K562 (cell line): ENCODE data around the gene HSF5.
A peak's percentile ranks its signal among the peaks of the same experiment; 100 is the strongest.

Experiments
- EP300 ChIP-seq: IDR thresholded peaks from 2 replicates; pipeline ENCODE4 v1.6.1; 2012; ENCODE audit warnings: low read length, improper control_type of control experiment
- ESRRA ChIP-seq: fragments of 450-650 bp; IDR thresholded peaks from 2 replicates; pipeline ENCODE4 v1.6.1; 2014; ENCODE audit warnings: low read depth, mild to moderate bottlenecking, moderate library complexity, borderline replicate concordance
- MCM3 ChIP-seq: fragments of 450-650 bp; IDR thresholded peaks from 2 replicates; pipeline ENCODE4 v1.6.1; 2016
- NCOR1 ChIP-seq: fragments of 450-650 bp; IDR thresholded peaks from 2 replicates; pipeline ENCODE4 v1.6.1; 2016; ENCODE audit warnings: mild to moderate bottlenecking, moderate library complexity
- NR2C1 ChIP-seq, 2 experiments: fragments of 450-650 bp; IDR thresholded peaks; 2 replicates each; pipeline ENCODE4 v1.6.1; 2017; ENCODE audit warnings: mild to moderate bottlenecking in 2 of 2, antibody characterized with exemption in 1 of 2, inconsistent platforms in 1 of 2, missing compliant biosample characterization in 1 of 2, missing genetic modification characterization in 1 of 2
- TAF1 ChIP-seq: IDR thresholded peaks from 2 replicates; pipeline ENCODE4 v1.6.1; 2011; ENCODE audit warnings: mild to moderate bottlenecking, low read length, moderate library complexity; ENCODE audit not compliant: insufficient read depth, control insufficient read depth, severe bottlenecking; ENCODE audit errors: extremely low read depth
- TBL1XR1 ChIP-seq, 2 experiments: IDR thresholded peaks; 2 replicates each; pipeline ENCODE4 v1.6.1; 2012; ENCODE audit warnings: improper control_type of control experiment in 2 of 2, low read length in 2 of 2, mild to moderate bottlenecking in 1 of 2
- U2AF2 ChIP-seq: fragments of 200-400 bp; formaldehyde crosslinking; optimal IDR thresholded peaks from 2 replicates; pipeline ENCODE3; 2017; ENCODE audit warnings: low read depth, mild to moderate bottlenecking, low read length
- ZNF274 ChIP-seq: IDR thresholded peaks from 2 replicates; pipeline ENCODE4 v1.6.1; 2011; ENCODE audit warnings: low read depth, mild to moderate bottlenecking, low read length, moderate library complexity, borderline replicate concordance

- TF ChIP-seq TBL1XR1 (IDR thresholded peaks at IDR 0.05; ENCODE audit: low read length in 2 of 2) = no peak
- no peak for TF ChIP-seq ZNF274
- TF ChIP-seq EP300 = no peak
- TF ChIP-seq ESRRA = 0 out of 2 replicates have a peak, but pooled peaks have one; percentile 31
- no peak for TF ChIP-seq NCOR1
- TF ChIP-seq TAF1 = no peak
- TF ChIP-seq NR2C1 (IDR thresholded peaks at IDR 0.05) = no peak
- no peak for TF ChIP-seq NR2C1 (tag; IDR thresholded peaks at IDR 0.05)
- TF ChIP-seq MCM3 = no peak
- TF ChIP-seq U2AF2 = no peak
These were observed 114.3 kb downstream of the HSF5 start for GRCh38 chr17:58373923-58374322.
